ENCODE measurements around the gene WDR72.
"Not testable (repeated sequence)": the region's sequence is repeated elsewhere in the genome, so short reads cannot be mapped to it uniquely, and the experiment has no call there.

The WDR72 gene

DNA sequence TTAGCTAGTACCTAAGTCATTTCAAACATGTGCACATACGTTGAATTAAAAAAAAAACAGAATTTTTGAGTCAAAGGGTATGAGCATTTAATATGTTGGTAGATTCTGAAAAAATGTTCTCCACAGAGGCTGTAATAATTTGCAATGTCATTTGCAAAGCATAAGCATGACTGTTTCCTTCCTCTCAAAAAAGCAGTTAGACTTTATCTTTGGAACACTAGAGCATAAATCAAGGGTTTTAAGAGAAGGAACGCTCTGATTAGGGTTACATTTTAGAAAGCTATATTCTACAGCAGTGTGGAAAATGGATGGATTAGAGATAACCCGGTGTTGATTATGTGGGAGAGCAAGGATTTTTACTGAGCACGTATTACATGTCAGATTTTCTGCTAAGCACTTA lies 193.7 kb downstream of the WDR72 start:
- no peak for TF ChIP-seq JUND (IDR thresholded peaks at IDR 0.05; ENCODE audit: low read depth)
- DNase-seq (ENCODE audit: low read depth in 1 of 2, low spot score in 1 of 2): no peak
- in situ Hi-C loops (cut with HindIII; ENCODE audit: low pct_unique_long_range_greater_than_20kb, low sequenced_read_pairs): no loop called here

- in situ Hi-C loops (cut with HindIII; ENCODE audit: low pct_unique_long_range_greater_than_20kb, low sequenced_read_pairs): no loop called here
- no peak for TF ChIP-seq JUND (IDR thresholded peaks at IDR 0.05; ENCODE audit: low read depth)
- DNase-seq (ENCODE audit: low read depth in 1 of 2, low spot score in 1 of 2): no peak
Observed at GRCh38 chr15:53564647-53565046, 194.8 kb downstream of the WDR72 start.

GRCh38 chr15:53563627-53564026 lies 195.8 kb downstream of the WDR72 start:
- DNase-seq (ENCODE audit: low read depth in 1 of 2, low spot score in 1 of 2): no peak
- in situ Hi-C loops (cut with HindIII; ENCODE audit: low pct_unique_long_range_greater_than_20kb, low sequenced_read_pairs): no loop called here
- no peak for TF ChIP-seq JUND (IDR thresholded peaks at IDR 0.05; ENCODE audit: low read depth)

GRCh38 chr15:53559364-53560277 lies 199.8 kb downstream of the WDR72 start:
- in situ Hi-C loops (cut with HindIII; ENCODE audit: low pct_unique_long_range_greater_than_20kb, low sequenced_read_pairs): no loop called here
- DNase-seq (ENCODE audit: low read depth in 1 of 2, low spot score in 1 of 2): no peak
- no peak for TF ChIP-seq JUND (IDR thresholded peaks at IDR 0.05; ENCODE audit: low read depth)

DNA sequence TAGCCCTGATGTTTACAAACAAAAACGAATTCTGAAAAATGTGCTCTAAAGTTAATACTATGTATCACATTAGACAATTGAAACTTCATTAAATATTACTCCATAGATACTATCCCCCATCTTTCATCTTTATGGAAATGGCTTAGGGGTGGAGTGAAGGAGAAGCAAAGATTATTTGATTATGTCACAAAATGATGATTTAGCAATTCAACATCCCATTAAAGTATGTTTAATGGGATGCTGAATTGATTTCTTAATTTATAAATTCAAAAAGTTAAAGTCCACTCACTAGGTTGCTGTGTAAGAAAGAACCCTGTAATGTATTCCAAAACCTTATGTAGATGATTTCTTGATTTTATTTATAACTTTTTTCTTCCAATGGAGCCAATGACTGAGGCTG lies 201.1 kb downstream of the WDR72 start:
- no peak for TF ChIP-seq JUND (IDR thresholded peaks at IDR 0.05; ENCODE audit: low read depth)
- in situ Hi-C loops (cut with HindIII; ENCODE audit: low pct_unique_long_range_greater_than_20kb, low sequenced_read_pairs): no loop called here
- DNase-seq (ENCODE audit: low read depth in 1 of 2, low spot score in 1 of 2): no peak

DNA sequence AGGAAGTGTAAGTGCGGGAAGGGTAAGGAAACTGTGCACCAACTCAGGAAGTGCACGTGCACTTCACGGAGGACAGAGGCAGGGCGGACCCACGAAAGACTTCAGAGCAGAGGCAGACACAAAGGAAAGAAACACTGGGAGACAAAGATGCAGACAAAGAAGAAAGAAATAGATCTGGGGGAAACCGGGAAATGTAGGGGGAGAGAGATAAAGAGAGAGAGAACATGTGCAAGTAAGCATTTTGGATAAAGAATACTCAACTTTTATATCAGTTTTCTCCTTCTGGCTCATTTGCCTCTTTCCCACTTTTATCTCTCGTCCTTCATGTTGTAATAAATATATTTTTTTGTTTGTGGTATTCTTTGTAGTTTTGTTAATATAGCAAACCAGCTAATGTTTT lies 204.2 kb downstream of the WDR72 start:
- TF ChIP-seq JUND (IDR thresholded peaks at IDR 0.05; ENCODE audit: low read depth): no peak
- no peak for DNase-seq (ENCODE audit: low read depth in 1 of 2, low spot score in 1 of 2)
- in situ Hi-C loops (cut with HindIII; ENCODE audit: low pct_unique_long_range_greater_than_20kb, low sequenced_read_pairs): no loop called here

DNA sequence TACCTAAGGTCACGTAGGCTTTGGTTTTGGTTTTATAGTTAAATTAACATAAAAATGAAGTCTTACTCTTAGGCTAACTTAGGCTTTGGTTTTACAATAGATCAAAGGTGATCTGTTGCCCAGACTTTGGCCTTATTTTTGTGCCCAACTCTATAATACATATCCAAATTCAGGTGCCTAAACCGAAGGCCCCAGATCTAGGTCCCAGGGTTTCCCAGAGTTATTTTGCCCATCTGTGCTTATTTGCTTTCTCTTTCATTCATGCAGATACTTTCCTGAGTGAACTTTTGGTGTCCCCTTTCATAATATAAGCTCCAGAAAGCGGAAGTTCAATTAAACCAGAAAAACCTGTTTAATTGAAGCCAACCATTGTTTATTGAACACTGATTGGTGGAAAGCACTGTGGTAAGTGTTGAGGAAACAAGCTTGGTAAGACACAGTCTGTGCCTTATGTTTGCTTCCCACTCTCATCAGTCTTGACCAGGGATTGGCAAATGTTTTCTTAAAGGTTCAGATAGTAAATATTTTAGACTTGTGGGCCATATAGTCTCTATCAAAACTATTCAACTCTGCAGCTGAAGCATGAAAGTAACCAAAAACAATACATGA lies 209.7 kb downstream of the WDR72 start:
- no peak for TF ChIP-seq JUND (IDR thresholded peaks at IDR 0.05; ENCODE audit: low read depth)
- in situ Hi-C loops (cut with HindIII; ENCODE audit: low pct_unique_long_range_greater_than_20kb, low sequenced_read_pairs): no loop called here
- peak; percentile 5 to 93 for DNase-seq (ENCODE audit: low read depth in 1 of 2, low spot score in 1 of 2)

- in situ Hi-C loops (cut with HindIII; ENCODE audit: low pct_unique_long_range_greater_than_20kb, low sequenced_read_pairs): no loop called here
- no peak for DNase-seq (ENCODE audit: low read depth in 1 of 2, low spot score in 1 of 2)
- TF ChIP-seq JUND (IDR thresholded peaks at IDR 0.05; ENCODE audit: low read depth): no peak
Observed at GRCh38 chr15:53548236-53548635, 211.2 kb downstream of the WDR72 start.

GRCh38 chr15:53540626-53541300 lies 218.7 kb downstream of the WDR72 start:
- not testable (repeated sequence) for DNase-seq (ENCODE audit: low read depth in 1 of 2, low spot score in 1 of 2)

DNA sequence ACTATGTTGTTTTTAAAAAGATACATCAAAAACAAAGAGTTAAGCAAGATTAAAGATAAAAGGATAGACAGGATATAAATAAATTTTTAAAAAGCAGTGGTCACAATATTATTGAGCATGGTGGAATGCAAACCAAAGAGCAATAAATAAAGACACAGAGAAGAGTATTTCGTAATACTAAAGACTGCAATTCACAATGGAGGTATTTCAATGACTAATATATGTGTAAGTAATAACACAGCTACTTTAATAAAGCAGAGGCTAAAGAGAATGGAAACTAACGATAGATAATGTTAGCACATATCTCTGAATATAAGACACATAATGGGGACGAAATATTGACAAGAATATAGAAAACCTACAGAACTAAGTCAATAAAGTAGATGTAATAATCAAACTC lies 219.6 kb downstream of the WDR72 start:
- TF ChIP-seq JUND (IDR thresholded peaks at IDR 0.05; ENCODE audit: low read depth): no peak
- DNase-seq (ENCODE audit: low read depth in 1 of 2, low spot score in 1 of 2): no peak
- in situ Hi-C loops (cut with HindIII; ENCODE audit: low pct_unique_long_range_greater_than_20kb, low sequenced_read_pairs): no loop called here

More at GRCh38 chr15:53540626-53541300, 218.7 kb downstream of the WDR72 start:
- in situ Hi-C loops (cut with HindIII; ENCODE audit: low pct_unique_long_range_greater_than_20kb, low sequenced_read_pairs): not testable (repeated sequence)

GRCh38 chr15:53536479-53537120 lies 222.9 kb downstream of the WDR72 start:
- no peak for DNase-seq (ENCODE audit: low read depth in 1 of 2, low spot score in 1 of 2)
- no peak for TF ChIP-seq JUND (IDR thresholded peaks at IDR 0.05; ENCODE audit: low read depth)
- in situ Hi-C loops (cut with HindIII; ENCODE audit: low pct_unique_long_range_greater_than_20kb, low sequenced_read_pairs): no loop called here

- no peak for DNase-seq (ENCODE audit: low read depth in 1 of 2, low spot score in 1 of 2)
- in situ Hi-C loops (cut with HindIII; ENCODE audit: low pct_unique_long_range_greater_than_20kb, low sequenced_read_pairs): no loop called here
- TF ChIP-seq JUND (IDR thresholded peaks at IDR 0.05; ENCODE audit: low read depth): no peak
Observed at GRCh38 chr15:53535886-53536285, 223.6 kb downstream of the WDR72 start.
